ENCODE data around the gene SCUBE3.

The SCUBE3 gene

DNA sequence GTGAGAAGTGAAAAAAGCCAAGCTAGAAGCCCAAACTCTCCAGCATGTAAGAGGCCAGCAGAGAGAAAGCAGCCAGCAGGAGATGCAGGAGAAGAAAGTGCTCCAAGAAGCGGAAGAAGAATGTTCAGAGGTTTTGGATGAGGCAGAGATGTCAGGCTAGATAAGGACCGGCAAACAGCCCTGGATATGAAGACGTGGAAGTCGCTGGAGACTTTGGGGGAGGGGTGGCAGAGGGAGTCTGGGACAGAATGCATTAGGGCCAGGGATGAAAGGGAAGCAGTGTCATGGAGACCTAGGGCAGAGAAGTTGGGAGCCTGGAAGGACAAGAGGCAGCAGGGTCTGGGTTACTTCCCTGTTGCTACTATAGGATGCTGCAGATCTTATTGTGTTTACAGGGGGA lies 5.3 kb upstream of the SCUBE3 start:
- Histone ChIP-seq H3K27me3 (ENCODE audit: insufficient read depth, poor library complexity, severe bottlenecking) (peaks cover 42% of the 10 kb centered on the region), H3K27ac (replicated peaks) (no peak overlapping the region), H3K4me3 (replicated peaks; ENCODE audit: insufficient read depth, low read length) (no peak overlapping the region)
- no peak for DNase-seq (ENCODE audit: low read depth in 1 of 2, low spot score in 1 of 2)
- TF ChIP-seq, protein P1, sequence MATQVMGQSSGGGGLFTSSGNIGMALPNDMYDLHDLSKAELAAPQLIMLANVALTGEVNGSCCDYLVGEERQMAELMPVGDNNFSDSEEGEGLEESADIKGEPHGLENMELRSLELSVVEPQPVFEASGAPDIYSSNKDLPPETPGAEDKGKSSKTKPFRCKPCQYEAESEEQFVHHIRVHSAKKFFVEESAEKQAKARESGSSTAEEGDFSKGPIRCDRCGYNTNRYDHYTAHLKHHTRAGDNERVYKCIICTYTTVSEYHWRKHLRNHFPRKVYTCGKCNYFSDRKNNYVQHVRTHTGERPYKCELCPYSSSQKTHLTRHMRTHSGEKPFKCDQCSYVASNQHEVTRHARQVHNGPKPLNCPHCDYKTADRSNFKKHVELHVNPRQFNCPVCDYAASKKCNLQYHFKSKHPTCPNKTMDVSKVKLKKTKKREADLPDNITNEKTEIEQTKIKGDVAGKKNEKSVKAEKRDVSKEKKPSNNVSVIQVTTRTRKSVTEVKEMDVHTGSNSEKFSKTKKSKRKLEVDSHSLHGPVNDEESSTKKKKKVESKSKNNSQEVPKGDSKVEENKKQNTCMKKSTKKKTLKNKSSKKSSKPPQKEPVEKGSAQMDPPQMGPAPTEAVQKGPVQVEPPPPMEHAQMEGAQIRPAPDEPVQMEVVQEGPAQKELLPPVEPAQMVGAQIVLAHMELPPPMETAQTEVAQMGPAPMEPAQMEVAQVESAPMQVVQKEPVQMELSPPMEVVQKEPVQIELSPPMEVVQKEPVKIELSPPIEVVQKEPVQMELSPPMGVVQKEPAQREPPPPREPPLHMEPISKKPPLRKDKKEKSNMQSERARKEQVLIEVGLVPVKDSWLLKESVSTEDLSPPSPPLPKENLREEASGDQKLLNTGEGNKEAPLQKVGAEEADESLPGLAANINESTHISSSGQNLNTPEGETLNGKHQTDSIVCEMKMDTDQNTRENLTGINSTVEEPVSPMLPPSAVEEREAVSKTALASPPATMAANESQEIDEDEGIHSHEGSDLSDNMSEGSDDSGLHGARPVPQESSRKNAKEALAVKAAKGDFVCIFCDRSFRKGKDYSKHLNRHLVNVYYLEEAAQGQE (IDR thresholded peaks at IDR 0.05; ENCODE audit: insufficient replicate concordance, low read depth), result no peak
- TF ChIP-seq POLR2AphosphoS5 (IDR thresholded peaks at IDR 0.05; ENCODE audit: low read depth) (no peak), GABPA (IDR thresholded peaks at IDR 0.05; ENCODE audit: low read depth) (no peak), SPI1 (IDR thresholded peaks at IDR 0.05; ENCODE audit: borderline replicate concordance, low read depth) (no peak)
- TF ChIP-seq, protein P2, sequence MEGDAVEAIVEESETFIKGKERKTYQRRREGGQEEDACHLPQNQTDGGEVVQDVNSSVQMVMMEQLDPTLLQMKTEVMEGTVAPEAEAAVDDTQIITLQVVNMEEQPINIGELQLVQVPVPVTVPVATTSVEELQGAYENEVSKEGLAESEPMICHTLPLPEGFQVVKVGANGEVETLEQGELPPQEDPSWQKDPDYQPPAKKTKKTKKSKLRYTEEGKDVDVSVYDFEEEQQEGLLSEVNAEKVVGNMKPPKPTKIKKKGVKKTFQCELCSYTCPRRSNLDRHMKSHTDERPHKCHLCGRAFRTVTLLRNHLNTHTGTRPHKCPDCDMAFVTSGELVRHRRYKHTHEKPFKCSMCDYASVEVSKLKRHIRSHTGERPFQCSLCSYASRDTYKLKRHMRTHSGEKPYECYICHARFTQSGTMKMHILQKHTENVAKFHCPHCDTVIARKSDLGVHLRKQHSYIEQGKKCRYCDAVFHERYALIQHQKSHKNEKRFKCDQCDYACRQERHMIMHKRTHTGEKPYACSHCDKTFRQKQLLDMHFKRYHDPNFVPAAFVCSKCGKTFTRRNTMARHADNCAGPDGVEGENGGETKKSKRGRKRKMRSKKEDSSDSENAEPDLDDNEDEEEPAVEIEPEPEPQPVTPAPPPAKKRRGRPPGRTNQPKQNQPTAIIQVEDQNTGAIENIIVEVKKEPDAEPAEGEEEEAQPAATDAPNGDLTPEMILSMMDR (IDR thresholded peaks at IDR 0.05; ENCODE audit: insufficient read depth, low read length), result no peak

DNA sequence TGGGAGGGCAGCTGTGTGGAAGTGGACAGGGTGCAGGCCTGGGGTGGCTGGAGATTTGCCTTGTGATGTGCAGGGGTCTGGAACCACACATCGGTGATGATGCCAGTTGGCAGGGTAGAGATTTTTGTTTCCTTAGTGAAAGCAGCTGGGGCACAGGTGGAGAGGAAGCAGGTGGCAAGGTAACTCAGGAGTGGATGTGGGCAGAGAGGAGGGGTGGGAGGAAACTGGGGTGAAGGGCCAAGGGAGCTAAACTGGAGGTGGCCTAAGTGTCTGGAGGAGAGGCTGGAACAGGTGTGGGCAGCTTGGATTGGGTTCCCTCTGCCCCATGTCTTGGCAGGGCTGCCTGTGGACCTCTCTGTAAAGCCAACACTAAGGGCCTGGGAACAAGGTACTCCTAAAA lies 4.7 kb upstream of the SCUBE3 start:
- Histone ChIP-seq H3K4me3 (replicated peaks; ENCODE audit: insufficient read depth, low read length) (no peak overlapping the region), H3K27me3 (ENCODE audit: insufficient read depth, poor library complexity, severe bottlenecking) (peaks cover 43% of the 10 kb centered on the region), H3K27ac (replicated peaks) (no peak overlapping the region)
- TF ChIP-seq, protein P1 (IDR thresholded peaks at IDR 0.05; ENCODE audit: insufficient replicate concordance, low read depth), result no peak
- TF ChIP-seq SPI1 (IDR thresholded peaks at IDR 0.05; ENCODE audit: borderline replicate concordance, low read depth) (no peak), GABPA (IDR thresholded peaks at IDR 0.05; ENCODE audit: low read depth) (no peak), POLR2AphosphoS5 (IDR thresholded peaks at IDR 0.05; ENCODE audit: low read depth) (no peak)
- TF ChIP-seq, protein P2 (IDR thresholded peaks at IDR 0.05; ENCODE audit: insufficient read depth, low read length), result no peak
- DNase-seq (ENCODE audit: low read depth in 1 of 2, low spot score in 1 of 2), result no peak

DNA sequence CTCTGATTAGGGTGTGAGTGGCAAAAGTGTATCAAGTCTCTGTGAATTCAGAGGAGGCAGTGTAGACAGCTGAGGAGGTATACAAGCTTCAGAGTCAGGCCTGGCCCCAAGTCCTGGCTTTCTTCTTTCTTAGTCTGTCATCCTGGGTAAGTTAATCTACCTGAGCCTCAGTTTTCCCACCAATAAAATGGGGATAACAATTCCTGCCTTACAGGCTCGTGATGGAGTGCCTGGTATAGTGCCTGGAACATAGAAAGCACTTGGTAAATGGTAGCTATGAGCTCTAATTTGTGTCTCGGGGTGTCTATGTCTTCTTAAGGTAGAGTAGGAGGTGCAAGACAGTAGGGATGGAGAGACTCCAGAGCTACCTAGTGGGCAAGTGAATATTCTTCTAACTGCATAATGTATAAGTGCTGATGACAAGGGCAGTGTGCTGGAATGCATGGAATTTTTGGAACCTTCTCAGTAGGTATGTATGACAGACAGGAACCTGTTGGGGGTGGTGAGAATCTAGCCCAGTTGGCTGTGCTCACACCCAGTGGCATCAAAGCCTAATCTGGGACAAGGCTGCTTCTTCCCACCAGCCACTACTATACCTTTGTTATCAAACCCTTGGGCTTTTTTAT lies 4.0 kb upstream of the SCUBE3 start:
- DNase-seq (ENCODE audit: low read depth in 1 of 2, low spot score in 1 of 2), result no peak
- Histone ChIP-seq H3K4me3 (replicated peaks; ENCODE audit: insufficient read depth, low read length) (no peak overlapping the region), H3K27me3 (ENCODE audit: insufficient read depth, poor library complexity, severe bottlenecking) (peaks cover 44% of the 10 kb centered on the region), H3K27ac (replicated peaks) (no peak overlapping the region)
- TF ChIP-seq GABPA (IDR thresholded peaks at IDR 0.05; ENCODE audit: low read depth), result no peak
- no peak for TF ChIP-seq SPI1 (IDR thresholded peaks at IDR 0.05; ENCODE audit: borderline replicate concordance, low read depth)
- TF ChIP-seq, protein P2 (IDR thresholded peaks at IDR 0.05; ENCODE audit: insufficient read depth, low read length), result no peak
- no peak for TF ChIP-seq POLR2AphosphoS5 (IDR thresholded peaks at IDR 0.05; ENCODE audit: low read depth)
- TF ChIP-seq, protein P1 (IDR thresholded peaks at IDR 0.05; ENCODE audit: insufficient replicate concordance, low read depth), result no peak

Measured in HL-60 (cell line).